GM12874 (cell line): ENCODE measurements around the gene RAD21L1.

Source experiments
- TF ChIP-seq, protein P1 (sequence below): IDR thresholded peaks from 2 replicates; pipeline ENCODE4 v1.5.1; 2011; ENCODE audit warnings: low read depth, mild to moderate bottlenecking, control low read depth, low read length, moderate library complexity; ENCODE audit not compliant: insufficient read depth

Gene RAD21L1

DNA sequence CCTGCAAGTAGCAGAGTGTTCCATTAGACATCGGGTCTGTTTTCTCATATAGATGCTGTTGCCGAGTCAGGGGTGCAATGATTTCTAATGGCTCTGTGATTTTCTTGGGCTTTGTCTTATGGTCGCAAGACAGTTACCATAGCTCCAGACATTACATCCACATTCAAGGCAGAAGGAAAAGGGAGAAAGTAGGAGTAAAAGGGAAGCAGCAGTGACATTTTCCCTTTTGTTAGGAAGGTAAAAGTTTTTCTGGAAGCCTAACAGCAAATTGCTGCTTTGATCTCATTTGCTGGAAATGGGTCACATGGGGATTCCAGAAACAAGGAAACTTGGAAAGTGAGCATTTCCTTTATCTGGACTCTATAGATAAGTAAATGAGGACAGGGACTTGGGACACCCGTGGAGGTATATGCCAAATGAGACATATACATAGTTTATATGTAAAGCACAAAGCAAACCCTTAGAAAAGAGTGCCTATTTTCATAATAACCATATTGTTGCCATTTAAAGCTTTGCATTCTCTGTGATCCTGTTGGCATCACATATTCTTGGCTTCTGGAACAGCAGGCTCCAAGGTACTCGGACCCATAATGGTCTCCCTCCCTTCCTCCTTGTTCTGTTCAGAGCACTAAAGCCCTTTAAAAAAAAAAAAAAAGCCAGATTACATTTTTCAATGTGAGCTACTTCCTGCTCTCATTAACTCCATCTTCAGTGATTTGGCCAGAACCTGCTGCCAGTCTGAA is 22.9 kb upstream of the RAD21L1 start, which contains the start of gene C20orf202:
C20orf202 (plus strand) TSS at position 693 of the 743 bp plus-strand sequence. CDS start 132 bp downstream, outside the sequence.
- TF ChIP-seq, protein P1, sequence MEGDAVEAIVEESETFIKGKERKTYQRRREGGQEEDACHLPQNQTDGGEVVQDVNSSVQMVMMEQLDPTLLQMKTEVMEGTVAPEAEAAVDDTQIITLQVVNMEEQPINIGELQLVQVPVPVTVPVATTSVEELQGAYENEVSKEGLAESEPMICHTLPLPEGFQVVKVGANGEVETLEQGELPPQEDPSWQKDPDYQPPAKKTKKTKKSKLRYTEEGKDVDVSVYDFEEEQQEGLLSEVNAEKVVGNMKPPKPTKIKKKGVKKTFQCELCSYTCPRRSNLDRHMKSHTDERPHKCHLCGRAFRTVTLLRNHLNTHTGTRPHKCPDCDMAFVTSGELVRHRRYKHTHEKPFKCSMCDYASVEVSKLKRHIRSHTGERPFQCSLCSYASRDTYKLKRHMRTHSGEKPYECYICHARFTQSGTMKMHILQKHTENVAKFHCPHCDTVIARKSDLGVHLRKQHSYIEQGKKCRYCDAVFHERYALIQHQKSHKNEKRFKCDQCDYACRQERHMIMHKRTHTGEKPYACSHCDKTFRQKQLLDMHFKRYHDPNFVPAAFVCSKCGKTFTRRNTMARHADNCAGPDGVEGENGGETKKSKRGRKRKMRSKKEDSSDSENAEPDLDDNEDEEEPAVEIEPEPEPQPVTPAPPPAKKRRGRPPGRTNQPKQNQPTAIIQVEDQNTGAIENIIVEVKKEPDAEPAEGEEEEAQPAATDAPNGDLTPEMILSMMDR, result no peak

DNA sequence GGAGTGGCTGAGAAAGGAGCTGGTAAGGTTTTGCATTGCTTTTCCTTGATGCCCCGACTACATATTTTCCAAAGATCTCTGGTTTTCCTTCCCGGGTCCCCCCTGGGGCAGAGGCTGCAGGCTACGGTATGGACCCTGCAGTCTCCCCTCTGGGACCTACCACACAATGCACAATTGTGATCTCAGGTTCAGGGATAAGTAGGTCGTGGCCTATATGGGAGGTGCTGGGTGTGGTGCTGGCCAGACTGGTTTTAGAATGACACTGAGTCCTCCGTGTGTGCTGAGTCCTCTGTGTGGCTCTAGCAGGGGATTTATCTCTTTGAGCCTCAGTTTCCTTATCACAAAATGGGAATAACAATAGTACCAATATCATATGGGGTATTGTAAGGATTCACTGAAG is 22.2 kb upstream of the RAD21L1 start:
- TF ChIP-seq, protein P1, result no peak

DNA sequence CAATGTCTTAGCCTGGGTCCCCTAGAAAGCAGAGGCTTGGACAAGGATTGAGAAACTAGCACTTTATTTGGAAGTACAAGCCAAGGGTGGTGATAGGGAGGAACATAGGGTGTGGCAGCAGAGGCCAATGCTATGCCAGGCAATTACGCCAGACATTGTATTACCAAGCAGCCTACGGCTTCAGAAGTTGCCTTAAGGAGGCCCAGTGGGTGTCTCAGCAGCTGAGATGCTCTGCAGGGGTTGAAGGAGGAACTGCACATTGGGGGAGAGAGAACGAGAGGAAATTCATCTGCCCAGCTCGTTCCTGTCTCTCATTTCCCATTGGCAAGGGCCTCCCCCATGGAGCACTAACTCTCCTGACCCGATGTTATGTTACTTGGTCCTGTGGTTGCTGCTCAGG is 21.7 kb upstream of the RAD21L1 start:
- TF ChIP-seq, protein P1, result no peak

DNA sequence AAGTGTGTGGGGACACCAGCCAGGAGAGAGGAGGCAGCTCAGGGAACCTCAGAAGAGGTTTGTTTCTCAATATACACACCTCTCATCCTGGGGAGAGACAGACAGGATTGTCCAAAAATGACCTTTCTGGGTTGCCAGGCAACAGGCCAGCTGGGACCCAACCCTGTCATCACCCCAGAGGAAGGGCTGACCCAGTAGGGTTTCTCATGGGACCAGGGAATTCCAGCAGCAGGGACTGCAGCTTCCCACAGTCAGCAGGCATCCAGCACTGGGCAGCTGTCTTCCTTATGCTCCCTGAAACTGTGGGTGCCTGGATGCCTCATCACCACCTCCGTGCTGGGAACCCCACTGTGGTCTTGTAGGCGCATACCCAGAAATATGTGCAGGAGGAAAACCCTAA is 21.3 kb upstream of the RAD21L1 start:
- TF ChIP-seq, protein P1, result no peak

DNA sequence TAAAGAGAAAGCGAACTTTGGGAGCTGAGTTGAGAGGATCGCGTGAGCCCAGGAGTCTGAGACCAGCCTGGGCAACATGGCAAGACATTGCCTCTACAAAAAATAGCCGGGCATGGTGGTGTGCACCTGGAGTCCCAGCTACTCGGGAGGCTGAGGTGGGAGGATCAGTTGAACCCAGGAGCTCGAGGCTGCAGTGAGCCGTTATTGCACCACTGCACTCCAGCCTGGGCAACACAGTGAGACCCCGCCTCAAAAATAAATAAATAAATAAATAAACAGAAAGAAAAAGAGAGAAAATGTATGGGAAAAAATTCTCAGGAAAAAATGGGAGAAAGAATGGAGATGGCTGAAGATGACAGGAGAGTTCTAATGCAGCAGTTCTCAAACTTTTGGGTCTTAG is 20.0 kb upstream of the RAD21L1 start:
- TF ChIP-seq, protein P1, result no peak

DNA sequence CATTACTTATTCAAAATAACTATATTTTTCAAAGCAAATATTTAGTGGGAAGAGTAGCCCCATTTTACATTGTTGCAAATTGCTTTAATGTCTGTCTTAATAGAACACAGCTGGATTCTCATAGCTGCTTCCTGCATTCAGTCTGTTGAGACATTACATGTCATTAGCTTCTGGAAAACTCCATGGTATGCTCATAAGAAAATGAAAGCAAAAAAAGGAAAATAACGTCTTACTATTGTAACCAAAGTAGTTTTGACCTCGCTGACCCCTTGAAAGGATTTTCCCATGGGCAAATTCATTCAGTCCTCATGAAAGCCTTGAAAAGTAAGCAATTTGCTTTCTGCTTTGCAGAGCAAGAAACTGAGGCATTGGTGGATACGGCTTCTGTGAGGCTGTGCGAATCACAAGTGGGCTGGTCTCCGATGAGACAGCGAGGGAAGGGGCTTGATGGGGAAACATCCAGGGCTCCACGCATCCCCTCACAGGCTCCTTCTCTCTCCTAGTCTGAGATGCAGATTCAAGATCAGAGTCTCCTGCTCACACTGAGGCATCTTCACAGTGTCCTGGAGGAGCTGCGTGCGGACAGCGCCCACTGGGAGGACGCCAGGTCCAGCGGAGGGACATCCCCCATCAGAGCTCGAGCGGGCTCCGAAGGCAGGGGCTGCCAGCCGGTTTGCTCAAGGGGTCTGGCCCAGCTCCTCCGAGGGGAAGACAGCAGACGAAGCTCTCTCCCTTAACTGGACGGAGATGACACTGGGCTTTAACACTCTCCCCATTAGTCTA is 19.3 kb upstream of the RAD21L1 start:
- TF ChIP-seq, protein P1, result no peak

DNA sequence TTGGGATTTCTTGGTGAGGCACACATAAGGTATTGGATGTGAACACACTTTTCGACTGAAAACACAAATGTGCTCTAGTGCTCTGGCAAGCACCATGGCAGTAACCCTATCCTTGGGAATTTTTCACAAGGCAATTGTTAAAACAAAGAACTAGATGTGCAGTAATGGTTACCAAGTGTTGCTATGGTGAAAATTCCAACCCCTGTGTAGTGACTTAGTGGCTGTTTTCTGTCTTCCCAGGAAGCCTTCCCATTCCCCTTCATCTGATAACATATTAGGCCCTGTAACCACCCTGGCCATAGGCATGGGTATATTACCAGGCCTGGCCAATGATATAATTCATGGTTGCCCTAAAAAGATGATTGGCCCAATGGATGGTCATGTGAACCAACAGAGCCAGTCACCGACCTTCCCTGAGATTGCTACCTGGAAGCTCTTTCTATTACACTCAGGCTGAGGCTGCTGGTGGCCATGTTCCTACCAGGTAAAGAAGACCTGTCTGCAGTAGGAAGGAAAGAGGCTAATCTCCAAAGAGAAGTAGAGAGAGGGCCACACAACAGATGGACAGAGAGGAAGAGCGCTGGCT is 18.5 kb upstream of the RAD21L1 start:
- TF ChIP-seq, protein P1, result no peak
